HG03159 (cell line): ENCODE data around the gene PTTG2.

Source experiments
- ATAC-seq: cut with Tn5 transposase; IDR thresholded peaks from one replicate; pipeline ENCODE4 v1.9.1; 2021; ENCODE audit warnings: mild to moderate bottlenecking, moderate library complexity; ENCODE audit not compliant: unreplicated experiment

Gene PTTG2

DNA sequence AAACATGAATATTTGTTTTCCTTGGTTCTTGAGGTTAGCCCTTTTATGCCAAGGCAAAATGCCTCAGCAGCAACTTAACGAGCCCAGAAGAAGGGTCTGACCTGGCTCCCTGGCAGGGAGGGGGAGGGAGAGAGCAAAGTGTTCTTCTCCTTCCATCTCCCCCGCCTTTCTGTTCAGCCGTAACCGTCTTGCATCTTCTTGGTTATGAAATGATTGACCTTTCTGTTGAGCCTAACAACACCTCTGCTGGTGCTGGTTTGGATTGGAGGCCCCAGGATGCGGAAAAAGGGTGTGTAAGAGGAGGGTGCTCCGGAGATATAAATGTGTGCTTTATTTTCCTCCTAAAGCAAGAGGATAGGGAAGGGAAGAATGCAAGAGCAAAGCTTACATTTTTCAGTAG lies 44.7 kb downstream of the PTTG2 start:
- no peak for ATAC-seq

GRCh38 chr4:38005637-38006036 lies 45.4 kb downstream of the PTTG2 start:
- ATAC-seq = no peak

DNA sequence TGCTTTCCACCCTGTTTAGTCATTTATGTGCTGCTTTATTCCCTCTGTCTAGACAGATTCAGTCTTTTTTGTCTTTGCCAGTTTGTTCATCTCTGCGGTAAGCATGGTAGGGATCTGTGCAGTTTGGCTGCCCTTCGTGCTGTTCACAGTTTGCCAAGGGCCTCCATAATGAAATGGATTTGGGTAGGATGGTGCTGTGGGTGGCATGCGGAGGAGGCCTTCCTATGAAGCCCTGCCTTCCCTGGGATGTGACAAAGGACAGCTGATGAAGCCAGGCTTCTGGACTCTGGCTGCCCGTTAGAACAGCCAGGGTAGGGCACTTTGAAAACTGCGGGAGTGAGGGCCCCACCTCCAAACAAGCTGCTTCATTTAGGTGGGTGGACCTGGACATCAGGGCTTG lies 47.4 kb downstream of the PTTG2 start:
- ATAC-seq = no peak

GRCh38 chr4:38008571-38009021 lies 48.4 kb downstream of the PTTG2 start:
- no peak for ATAC-seq

DNA sequence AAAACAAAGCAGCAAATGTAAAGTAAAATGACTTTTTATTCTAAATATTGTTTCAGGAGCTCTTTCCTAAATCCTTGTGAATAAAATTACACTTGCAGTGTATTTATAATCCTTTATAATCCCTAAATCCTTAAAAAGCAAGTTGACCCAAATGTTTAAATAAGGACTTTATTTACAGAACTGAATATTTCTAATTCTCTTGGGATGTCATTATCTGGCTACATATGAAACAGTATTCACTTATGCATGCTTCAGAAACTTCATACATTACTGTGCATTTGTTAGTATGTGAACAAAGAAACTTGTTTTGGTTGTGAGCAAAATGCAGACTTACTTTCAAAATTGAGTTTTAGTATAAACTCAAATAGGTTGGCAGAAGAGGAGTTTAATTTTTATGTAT lies 49.2 kb downstream of the PTTG2 start:
- no peak for ATAC-seq

DNA sequence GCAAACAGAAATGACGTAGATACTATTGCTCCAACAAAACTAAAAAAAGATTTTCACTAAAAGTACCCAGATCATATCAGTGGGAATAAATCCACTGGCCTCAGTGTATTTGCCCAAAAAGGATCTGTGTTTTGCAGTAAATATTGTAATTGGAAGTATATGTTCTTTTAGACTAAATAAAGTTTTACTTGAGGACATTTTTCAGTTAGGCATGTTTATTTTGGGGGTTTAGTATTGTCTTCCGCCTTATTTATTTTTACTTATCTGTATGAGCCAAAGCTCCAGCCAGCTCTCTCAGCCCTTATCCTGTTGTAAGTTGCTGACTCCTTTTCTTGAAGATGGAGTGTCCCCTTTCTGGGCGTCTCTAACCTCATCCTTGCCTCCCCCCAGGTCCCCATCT lies 49.8 kb downstream of the PTTG2 start:
- ATAC-seq = no peak
